HG02884 (cell line): Measurements from ENCODE around the gene MATN1.

Experiments
- ATAC-seq: cut with Tn5 transposase; IDR thresholded peaks from one replicate; pipeline ENCODE4 v1.9.1; 2021; ENCODE audit warnings: mild to moderate bottlenecking, moderate library complexity; ENCODE audit not compliant: unreplicated experiment

The MATN1 gene

DNA sequence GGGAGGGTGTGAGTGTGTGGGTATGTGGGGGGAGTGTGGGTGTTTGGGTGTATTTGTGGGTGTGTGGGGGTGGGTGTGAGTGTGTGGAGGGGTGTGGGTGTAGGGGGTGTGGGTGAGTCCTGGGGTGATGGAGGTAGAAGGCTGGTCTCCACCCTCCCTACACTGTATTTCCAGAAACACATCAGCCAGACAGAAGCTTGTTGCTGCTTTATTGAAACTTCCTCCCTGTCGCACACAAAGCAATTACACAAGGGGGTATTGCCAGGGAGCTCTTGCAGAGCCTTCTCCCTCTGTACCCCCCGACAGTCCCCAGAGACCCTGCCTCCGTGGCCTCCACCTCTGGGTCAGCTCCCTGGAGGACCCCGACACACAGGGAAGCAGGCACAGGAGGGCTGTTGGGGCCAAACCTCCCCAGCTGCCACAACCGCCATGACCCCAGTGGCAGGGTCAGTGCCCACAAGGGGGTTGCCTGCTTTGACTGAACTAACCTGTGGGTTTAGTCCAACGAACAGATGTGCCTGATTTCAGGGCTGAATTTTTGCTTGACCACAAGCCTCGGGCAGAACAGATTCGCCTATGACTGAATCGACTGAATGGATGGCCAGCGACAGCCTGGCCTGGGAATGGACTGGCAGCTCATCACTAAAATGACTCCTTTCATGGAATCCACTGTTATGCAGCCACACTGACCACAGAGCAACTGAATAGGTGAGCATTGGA is 9.1 kb upstream of the MATN1 start:
- ATAC-seq = no peak

DNA sequence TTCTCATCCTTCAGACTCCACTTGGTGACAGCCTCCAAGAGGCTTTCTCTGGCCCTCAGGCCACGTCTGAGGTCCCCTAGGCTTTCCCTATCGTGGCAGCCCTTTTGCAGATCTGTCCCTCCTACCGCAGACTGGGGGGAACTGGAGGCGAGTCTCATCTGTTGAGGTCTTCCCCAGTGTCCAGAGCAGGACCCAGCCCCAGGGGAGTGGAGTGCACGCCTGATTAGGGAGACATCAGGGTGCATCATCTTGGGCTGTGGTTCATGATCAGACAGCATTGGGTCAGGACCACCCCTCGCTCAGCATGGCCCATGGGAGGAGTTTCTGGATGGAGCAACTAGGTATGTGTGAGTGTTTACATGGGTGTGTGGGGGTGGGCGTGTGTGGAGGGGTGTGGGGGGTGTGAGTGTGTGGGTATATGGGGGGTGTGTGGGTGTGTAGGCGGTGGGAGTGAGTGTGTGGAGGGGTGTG is 8.5 kb upstream of the MATN1 start:
- ATAC-seq = no peak

DNA sequence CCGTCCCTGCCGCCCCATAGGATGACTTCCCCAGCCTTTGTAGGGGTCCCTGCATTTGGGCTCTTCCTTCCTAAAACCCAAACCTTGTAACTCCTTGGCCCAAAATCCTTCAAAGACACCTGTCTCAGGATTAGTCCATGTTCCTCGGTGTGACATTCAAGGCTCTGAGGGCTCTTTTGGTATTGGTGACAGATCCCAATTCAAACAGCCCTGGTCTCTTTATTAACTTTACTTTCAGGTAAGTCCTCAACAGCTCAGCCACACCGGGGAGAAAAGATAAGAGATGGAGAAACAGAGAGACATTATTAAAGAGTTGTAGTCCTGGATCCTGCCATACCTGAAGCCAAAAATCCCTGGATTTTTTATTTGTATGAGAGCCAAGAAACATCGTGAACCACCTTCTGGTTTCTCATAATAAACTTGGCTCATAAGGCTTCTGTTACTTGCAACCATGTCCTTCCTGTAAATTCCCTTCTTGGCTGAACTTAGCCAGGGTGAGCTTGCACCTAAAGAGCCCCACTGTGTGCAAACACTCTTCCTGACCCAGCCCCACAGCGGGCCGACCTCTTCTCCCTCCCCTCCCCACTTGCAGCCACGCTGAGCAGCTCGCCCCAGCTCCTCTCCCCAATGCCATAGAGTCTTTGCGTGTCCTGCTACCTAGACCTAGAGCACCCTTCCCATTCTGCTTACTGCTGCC is 7.9 kb upstream of the MATN1 start:
- no peak for ATAC-seq

DNA sequence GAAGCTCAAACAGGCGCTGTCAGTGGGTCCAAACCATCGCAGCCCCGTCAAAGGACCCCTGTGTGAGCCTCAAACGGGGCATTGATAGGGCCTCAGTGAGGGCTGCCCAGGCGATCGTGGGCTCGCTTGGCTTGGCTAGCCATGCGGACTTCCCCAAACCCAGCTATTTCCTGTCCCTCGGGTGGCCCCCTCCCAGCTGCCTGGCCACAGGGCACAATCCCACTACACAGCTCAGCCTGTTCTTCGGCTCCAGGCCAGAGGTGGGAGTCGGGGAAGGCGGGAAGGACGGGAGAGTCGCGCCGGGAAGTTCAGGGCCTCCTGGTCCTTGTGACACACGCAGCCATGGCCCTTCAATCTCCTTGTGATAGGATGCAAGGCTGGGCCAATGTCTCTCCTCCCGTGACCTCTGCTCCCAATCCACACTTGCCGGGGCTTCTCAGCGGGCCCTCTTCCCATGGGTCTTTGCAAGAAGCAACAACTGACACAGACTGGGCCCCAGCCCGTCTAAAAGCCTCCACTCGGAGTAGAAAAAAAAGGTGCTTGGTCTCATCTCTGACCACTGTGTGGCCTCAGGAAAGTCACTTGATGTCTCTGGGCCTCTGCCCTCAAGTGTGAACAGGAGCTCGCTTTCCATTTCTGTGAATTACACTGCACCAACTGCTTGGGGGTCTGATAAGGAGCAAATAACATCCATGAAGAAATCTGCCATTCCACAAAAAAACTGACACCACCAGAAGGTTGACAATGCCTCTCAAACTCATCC is 7.1 kb upstream of the MATN1 start:
- ATAC-seq = no peak

DNA sequence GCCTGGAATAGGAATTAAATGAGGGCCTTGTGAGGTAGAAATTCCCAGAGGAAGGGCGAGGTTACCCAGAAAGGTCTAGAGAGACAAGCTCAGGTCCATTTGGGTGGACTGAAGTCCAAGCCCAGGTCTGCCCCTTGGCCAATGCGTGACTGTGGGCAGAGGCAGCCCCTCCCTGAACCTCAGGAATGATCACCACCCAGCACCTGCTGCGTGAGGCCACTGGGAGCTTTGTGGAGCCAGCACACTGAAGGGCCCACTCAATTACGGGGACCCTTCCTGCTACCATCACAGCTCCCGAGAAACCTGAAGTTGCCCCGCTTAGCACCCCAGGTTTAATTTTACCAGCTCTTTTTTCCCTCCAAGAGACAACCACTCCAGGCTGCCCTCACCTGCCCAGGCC is 6.5 kb upstream of the MATN1 start:
- no peak for ATAC-seq

DNA sequence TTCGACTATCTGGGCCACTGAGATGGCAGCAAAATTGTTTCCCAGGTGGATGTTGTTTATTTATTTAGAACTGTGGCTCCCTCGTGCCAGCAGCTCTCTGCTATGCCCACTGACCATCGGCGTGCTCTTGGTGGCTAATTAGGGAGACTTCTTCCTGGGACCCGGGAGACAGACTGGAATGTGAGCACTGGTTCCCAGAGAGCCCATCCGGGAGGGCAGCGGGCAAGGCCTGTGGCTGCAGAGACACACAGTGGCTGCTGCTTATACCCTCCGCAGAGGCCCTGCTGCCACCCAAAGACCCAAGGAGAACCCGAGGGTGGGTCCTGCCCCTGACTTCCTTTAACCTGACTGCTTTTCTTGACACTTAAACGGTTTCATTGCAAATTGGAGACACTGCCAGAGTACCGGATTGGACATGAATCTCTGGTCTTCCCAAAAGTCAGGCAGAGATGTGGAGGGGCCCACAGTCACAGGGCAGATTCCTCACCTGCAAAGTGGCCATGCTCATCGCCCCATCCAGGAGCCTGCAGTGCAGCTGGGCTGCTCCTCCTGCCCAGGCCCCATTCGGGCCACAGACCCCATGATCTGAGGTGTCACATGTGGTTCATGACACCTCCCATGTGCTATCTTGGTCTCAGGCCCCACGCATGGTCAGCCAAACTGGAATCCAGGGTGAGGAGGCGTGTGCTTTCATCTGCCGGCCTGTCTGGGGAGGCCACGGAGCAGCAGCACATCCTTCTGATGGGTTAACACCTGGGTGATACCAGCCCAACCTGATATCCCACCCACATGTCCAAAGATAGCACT is 5.7 kb upstream of the MATN1 start:
- ATAC-seq = no peak

DNA sequence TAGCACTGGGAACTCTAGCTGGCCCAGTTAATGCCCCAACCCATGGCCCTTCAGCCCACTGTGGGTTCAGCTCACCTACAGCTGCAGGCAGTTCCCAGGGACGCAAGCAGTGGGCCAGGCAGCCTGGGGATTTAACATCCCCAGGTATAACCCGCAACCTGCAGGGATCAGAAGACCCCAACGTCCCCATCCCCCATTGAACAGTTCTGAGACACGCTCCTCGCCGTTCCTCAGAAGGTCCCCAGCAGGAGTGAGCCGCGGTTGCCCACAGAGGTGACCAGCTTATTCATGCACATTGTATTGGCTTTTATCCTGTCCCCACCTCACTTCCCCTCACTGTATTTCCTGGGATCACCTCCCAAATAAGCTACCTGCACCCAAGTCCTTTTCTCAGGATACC is 5.0 kb upstream of the MATN1 start:
- ATAC-seq = no peak

DNA sequence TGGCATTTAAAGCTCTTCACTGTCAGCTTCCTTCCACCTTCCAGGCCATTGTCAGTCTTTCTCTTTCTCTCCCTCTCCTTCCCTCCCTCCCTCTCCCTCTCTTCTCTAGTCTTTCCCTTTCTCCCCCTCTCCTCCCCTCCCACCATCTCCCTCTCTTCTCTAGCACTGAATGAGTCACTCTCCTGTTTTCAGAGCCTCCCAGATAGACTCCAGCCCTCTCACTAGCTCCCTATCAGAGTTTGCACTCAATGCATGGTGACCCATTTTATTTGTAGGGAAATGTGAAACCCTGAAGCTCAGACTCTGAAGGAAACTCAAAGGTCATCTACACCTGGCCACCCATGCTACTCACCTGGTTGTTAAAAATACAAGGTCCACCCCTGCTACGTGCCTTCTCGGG is 4.4 kb upstream of the MATN1 start:
- ATAC-seq = no peak

DNA sequence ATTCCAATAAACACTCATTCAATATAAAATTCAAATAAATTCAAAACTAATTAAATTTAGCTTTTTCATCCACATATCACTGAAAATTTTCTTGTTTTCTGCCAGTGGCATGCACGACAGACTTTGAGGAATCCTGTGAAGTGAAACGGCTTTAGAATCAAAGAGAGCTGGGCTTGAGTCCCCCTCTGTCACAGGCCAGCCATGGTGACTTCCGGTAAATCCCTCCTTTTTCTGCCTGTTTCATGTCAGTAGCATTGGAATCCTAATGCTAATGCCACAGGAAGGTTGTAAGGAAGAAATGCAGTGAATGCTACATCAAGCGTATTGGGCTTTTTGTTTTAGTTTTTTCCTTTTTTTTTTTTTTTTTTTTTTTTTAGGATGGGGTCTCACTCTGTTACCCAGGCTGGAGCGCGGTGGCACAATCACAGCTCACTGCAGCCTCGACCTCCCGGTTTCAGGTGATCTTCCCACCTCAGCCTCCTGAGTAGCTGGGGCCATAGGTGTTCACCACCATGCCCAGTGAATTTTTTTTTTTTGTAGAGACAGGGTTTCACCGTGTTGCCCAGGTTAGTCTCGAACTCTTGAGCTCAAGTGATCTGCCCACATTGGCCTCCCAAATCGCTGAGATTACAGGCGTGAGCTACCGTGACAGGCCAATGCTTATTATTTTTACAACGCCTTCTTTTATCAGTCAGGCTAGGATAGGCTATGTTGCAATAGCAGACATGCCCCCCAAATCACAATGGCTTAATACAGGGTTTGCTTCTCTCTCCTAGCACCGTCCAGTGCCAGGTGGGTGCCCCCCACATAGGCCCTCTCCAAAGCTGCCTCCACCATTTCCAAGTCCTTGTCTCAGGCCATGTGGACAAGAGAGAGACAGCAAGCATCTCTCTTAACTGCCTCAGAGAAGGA is 3.6 kb upstream of the MATN1 start:
- ATAC-seq = no peak

DNA sequence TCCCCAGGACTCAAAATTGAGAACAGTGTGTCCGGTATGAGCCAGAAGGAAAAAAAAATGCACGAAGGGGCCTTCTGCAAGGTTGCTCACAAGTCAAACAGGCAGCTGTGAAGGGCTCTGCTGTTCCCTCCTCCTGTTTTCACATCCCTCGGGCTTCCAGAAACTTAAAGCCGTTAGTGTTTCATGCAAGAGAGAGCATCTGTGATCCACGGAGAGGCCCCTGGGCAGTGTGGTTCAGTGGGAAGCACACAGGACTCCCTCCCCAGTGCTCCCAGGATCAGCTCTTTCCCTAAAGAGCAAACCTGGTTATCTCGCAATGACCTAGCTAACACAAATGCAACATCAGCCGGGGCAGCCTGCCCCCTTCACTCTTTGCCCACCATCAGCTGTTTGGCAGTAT is 2.9 kb upstream of the MATN1 start:
- ATAC-seq = no peak

DNA sequence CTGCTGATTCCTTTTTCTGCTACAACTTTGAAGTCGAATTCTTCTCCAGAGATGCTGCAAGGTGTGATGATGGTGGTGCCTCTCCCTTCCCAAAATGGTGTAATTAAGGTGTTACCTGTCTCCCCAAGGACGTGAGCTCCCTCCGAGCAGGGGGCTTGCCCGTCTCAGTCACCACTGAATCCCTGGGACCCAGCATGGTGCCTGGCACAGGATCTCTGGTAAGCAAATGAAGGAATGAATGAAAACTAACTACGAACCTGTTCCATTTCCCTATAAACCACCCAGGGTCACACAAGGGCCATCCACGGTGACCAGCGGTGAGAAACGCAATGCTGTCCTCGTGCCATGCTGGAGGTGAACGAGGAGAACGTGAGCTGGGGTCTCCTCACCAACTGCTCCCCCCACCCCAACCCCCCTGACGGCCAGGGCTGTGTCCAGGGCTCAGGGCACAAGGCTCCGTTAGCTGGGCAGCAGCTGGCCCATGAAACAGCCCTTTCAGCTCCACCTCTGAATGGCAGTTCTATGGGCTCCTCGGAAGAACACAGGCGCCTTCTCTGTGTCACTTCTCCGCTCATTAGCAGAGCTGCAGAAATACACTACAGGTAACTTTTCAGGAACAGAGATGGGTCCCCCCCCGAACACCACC is 2.2 kb upstream of the MATN1 start:
- no peak for ATAC-seq

DNA sequence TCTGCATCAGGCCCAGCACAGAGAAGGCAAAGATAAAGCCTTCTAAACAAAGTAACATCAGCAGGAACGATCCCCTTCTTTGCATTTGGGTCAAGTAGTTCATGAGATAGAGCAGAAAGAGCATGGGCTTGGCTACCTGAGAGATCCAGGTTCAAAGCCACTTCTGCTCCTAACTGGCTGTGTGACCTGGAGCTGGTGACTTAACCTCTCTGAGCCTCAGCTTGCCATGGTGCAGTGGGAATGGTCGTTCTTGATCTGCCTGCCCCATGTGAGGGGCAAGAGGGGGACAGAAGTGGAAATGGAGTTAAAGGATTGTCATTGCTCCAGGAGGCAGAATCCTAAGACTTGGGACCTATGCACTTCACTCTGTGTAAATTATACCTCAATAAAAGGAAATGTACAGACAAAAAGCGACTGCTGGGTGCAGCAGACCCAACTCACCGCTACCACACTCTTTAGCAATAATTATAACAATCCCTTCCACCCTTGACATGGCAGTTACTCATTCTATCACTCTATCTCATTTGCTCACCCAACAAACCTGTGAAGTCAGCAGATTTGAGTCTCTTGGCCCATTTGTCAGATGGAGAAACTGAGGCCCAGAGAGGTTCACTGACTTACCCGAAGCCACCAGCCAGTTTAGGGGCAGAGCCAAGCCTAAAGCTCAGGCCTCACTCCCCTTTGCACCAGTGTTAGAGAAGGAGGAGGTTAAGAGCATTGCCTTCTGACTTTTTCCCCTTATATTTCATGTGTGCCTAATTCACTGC is 1.5 kb upstream of the MATN1 start:
- ATAC-seq = no peak

DNA sequence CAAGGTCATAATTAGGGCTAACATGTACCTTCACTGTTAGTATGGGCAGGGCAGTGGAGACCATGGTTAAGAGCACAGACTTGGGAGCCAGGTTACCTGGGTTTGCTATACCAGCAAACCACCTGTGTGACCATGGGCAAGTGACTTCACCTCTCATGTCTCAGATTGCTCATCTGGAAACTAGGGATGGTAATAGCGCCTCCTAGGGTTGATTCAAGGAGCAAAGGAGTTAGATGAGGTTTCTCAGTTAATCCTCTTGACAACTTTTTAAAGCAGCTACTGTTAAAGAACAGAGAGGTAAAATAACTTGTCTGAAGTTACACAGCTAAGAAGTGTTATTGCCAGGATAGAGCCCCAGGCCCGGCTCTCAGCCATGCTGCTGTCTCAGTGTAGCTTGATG is 790 bp upstream of the MATN1 start:
- no peak for ATAC-seq

DNA sequence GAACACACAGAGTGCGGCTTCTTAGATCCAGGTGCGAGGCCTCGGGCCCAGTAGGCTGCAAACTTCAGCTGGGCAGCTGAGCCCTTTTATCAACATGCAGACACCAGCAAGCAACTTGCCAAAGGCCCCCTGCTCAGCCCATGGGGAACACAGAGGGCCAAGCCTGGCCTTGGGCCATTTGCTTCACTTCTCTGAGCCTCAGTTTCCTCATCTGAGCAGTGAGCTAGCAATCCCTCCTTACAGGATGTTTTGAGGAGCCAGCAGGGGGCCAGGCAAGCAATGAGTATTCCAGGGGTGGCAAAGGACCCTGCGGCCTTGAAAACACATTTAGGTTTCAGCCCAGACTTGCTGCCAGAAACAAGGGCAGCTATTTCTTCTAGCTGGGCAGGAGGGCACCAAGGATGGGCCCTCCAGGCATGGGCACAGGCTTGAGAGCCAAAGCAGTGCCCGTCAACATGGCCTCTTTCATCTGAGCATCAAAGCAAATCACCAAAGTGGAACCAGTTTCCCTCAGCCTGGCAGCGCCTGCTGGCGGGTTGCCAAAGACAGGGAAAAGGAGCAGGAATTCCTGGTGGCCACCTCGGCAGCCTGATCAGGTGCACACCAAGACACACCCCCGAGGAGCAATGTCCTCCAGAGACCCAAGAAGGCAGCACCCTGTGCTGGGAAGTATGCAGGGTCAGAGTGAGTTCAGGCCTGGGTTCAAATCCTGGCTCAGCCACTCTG is 1.4 kb downstream of the MATN1 start:
- no peak for ATAC-seq

DNA sequence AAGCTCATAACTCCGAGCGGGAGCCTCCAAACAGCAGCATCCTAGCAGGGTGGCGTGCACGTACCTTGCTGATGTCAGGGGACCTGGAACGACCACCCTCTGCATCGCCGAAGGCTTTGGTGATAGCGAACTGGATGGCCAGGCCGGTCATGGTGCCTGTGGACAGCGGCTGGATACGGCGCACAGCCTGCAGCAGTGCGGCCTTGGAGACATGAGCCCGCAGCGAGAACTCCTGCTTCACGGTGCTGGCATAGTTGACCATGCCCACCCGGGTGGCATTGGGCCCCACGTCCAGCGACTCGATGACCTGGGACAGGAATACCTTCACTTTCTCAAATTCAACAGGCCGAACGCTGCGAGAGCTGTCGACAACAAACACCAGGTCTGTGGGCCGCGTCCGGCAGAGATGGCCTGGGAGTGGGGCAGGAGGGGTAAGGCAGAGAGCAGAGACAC is 2.0 kb downstream of the MATN1 start:
- no peak for ATAC-seq

DNA sequence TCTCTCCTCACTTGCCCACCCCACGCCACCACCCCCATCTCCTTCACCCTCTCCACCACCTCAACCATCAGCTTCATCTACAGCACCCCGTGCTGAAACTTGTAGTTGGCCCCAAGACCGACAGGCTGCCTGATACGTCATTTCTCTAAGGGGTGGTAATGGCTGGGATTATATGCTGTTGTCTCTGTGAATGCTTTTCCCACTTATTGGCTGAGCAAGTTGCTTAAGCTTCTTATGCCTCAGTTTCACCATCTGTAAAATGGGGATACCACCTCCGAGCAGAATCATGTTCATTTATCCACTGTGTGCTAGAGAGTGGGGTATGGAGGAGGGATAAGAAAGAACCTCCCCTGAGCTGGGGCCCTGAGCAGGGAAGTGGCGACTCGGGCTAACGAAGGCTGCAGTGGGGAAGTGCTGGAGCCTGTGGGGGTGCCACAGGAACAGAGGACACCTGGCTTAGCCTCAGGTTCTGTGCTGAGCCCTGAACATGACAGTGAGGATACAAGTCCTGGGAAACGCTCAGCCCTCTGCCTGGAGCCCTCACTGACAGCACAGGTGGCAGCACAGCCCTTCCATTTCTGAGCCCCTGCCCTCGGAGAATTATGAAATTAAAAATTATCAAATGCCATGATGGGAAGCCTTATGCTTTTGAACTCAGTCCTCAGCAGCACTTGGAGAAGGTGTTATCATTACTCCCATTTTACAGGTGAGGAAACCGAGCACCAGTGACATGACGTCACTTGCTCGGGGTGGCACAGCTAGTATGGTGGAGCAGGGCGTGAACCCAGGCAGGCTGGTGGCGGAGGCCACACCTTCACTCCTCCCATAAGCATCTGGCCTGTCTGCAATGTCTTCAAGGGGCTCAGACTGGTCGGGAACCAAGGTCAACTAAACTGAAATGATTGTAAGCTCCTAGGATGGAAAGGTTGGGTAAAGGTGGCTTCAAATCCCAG is 2.8 kb downstream of the MATN1 start:
- no peak for ATAC-seq
